ENCODE measurements around the gene ERF. TPM values are rescaled to one million over a fixed set of nuclear protein-coding genes. Genes with fewer than 3 reads are reported as not detected.

The ERF gene
- total RNA-seq, 1 experiment from 2014 or later, result 73.0 TPM

- DNase-seq, result peak; percentile 93
- Histone ChIP-seq H3K27me3 (ENCODE audit: control insufficient read depth, insufficient read depth, low read length) (no peaks in the 10 kb centered on the region), H3K36me3 (replicated peaks; ENCODE audit: control insufficient read depth, insufficient read depth, low read length) (peaks cover 8% of the 10 kb centered on the region), H3K4me3 (ENCODE audit: insufficient read depth, low read depth, low read length) (peak overlapping the region; percentile 90)
Observed at GRCh38 chr19:42216653-42217519, 38.0 kb downstream of the ERF start.

DNA sequence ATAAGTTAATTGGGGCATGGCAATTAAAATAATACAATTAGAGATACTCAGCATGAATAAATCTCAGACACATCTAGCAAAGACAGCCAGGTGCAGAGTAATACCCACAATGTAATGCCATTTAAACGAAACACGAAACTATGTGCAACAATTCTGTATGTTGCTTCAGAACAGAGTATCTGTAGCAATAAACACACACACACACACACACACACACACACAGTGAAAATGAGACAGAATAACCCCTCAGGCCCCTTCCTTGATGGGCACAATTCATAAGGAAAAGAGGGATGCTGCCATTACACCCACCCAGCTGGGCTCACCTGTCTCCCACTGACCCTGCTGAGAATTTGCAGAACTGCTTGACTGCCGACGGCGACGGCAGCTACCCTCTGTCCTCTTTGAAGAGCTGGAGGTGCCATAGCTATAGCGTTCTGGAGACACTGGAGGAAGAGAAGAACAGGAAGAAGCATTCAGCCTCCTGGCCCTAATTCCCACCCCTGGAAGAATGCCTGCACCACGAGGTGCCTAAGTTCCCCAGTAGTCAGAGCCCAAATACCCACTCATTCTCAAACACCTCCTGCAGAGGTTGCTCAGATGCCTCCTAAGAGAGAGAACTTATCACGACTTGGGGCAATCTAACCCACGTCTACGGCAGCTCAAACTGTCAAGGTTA lies 40.0 kb downstream of the ERF start:
- DNase-seq, result no peak
- Histone ChIP-seq H3K27me3 (ENCODE audit: control insufficient read depth, insufficient read depth, low read length) (no peaks in the 10 kb centered on the region), H3K36me3 (replicated peaks; ENCODE audit: control insufficient read depth, insufficient read depth, low read length) (peaks cover 8% of the 10 kb centered on the region), H3K4me3 (ENCODE audit: insufficient read depth, low read depth, low read length) (no peak overlapping the region)

DNA sequence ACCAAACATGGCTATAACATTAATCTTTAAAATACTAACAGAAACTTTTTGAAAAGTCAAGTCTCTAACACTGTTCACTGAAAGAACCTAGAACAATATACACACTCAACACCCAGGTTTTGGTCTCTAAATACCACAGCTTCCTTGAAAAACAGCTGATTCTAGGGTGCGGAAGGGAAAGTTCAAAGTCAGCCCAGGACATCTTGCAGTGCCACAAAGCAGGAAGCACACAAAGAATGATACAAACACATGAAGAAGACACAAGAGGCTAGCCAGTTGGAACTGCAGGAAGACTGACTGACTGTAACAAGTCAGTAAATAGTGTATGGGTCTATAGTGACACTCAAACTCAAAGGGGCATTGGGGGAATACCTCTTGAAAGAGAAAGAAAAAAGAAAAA lies 42.0 kb downstream of the ERF start:
- no peak overlapping the region for H3K4me3 ChIP-seq (ENCODE audit: insufficient read depth, low read depth, low read length)
- DNase-seq, result no peak
- no peaks in the 10 kb centered on the region for H3K27me3 ChIP-seq (ENCODE audit: control insufficient read depth, insufficient read depth, low read length)
- H3K36me3 ChIP-seq (replicated peaks; ENCODE audit: control insufficient read depth, insufficient read depth, low read length), result peaks cover 22% of the 10 kb centered on the region

DNA sequence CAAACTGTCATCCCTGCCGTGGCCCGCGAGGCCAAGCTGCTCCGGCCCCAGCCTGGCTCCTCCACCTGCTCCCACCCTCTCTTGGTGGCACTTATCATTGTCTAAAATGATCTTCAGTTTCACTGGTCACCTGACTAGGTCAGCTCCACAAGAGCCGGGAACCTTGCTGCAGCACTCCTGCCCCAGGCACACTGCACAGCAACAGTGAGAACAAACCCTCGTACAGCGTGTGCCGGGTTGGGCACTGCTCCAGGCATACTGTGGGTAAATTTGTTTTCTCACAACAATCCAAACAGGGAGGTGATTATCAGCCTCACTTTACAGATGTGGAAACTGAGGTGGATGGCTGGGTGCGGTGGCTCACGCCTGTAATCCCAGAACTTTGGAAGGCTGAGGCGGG lies 46.3 kb downstream of the ERF start:
- H3K27me3 ChIP-seq (ENCODE audit: control insufficient read depth, insufficient read depth, low read length), result no peaks in the 10 kb centered on the region
- peaks cover 27% of the 10 kb centered on the region for H3K36me3 ChIP-seq (replicated peaks; ENCODE audit: control insufficient read depth, insufficient read depth, low read length)
- no peak for DNase-seq
- no peak overlapping the region for H3K4me3 ChIP-seq (ENCODE audit: insufficient read depth, low read depth, low read length)

DNA sequence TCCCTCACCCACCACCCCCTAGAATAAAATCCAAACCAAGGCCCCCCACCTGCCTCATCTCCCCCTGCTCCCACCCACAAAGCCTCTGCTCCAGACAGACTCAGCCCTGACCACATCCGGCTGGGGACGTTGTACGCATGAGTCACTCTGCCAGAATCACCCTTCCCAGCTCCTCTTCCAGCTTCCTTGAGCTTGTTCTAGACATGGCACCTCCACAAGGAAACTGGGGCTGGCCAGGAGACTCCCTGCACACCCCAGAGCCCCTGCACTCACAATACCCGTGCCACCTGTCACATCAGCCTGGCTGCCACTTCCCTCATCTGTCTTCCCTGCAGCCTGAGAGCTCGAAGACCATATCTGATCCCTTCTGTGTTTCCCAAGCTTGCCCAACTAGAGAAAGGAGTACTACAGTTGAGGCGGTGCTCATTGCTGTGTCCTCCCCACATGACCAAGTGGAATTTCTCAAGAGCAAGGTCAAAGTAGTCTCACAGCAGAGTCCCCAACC lies 47.1 kb downstream of the ERF start:
- peaks cover 29% of the 10 kb centered on the region for H3K36me3 ChIP-seq (replicated peaks; ENCODE audit: control insufficient read depth, insufficient read depth, low read length)
- DNase-seq, result peak; percentile 27
- no peak overlapping the region for H3K4me3 ChIP-seq (ENCODE audit: insufficient read depth, low read depth, low read length)
- H3K27me3 ChIP-seq (ENCODE audit: control insufficient read depth, insufficient read depth, low read length), result no peaks in the 10 kb centered on the region

DNA sequence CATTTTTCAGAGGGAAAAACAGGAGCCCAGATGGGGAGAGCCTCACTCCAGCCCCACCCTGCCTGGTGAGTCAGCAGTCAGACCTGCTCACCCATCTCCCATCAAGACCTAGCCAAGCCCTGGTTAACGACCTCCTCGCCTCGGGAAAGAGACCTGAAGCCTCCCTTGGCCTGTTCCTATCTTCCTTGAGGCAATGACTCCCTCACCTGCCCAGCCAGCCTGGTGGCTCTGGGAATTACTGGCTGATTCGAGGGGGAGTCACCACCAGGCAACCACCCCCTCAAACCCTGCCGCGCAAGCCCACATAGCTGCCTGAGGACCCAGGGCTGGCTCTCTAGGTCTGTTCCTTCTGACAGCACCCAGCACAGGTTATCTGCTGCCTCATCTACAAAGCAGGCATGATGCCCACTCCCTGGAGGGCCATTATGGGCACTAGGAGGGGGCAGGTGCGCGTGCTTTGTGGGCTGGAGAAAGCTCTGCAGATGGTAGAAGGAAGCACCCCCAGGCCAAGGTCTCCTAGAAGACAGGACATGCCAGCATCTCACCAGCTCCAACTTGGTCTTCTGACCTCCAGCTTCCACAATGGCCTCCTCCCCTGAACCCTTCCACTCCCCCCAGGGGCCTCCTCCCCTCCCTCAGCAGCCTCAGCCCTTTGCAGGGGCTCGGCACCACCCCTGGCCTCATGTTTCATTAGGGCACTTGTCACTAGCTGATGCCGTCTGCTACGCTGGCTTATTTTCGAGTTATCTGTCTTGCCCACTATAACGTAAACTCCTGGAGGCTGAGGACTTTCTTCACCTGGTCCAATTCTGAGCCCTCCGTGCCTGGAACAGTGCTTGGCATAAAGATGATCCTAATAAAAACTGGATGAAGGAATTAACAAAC lies 47.8 kb downstream of the ERF start:
- Histone ChIP-seq H3K4me3 (ENCODE audit: insufficient read depth, low read depth, low read length) (no peak overlapping the region), H3K36me3 (replicated peaks; ENCODE audit: control insufficient read depth, insufficient read depth, low read length) (peaks cover 35% of the 10 kb centered on the region), H3K27me3 (ENCODE audit: control insufficient read depth, insufficient read depth, low read length) (no peaks in the 10 kb centered on the region)
- DNase-seq, result peak; percentile 34

DNA sequence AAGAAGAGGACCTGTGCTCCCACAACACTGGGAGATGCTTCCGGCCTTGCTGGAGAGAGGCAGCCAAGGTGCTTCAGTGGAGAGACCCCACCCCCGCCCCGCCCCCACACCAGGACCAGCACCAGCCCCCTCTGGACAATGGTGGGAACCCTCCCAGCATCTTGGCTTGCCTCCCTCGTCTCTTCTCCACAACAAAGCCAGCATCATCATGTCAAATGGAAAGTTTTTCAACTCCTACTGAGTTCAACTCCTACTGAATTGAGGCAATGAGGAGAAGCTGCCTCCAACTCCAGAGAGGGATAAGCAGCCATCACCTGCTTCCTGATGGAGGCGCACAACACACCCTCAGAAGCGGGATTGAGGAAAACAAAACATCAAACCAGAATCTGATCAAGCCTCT lies 50.3 kb downstream of the ERF start:
- H3K4me3 ChIP-seq (ENCODE audit: insufficient read depth, low read depth, low read length), result no peak overlapping the region
- H3K27me3 ChIP-seq (ENCODE audit: control insufficient read depth, insufficient read depth, low read length), result no peaks in the 10 kb centered on the region
- peaks cover 41% of the 10 kb centered on the region for H3K36me3 ChIP-seq (replicated peaks; ENCODE audit: control insufficient read depth, insufficient read depth, low read length)
- DNase-seq, result peak; percentile 87

DNA sequence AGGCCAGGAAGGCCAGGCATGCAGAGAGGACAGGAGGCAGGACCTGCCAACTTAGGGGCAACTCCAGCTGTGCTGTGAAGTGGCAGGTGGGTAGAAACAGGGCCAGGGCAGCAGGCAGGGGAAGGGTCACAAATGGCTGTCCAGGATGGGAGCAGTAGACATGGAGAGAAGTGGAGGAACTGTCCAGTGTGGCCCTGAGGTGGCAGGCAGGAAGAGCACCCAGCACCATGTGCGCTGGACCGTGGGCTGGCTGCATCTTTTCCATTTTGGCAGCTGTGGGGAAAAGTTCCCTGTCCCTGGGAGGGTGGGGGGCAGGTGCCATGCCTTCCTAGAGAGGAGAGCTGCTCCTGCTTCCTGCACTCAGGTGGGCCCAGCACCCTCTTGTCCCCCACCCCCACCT lies 51.2 kb downstream of the ERF start:
- Histone ChIP-seq H3K36me3 (replicated peaks; ENCODE audit: control insufficient read depth, insufficient read depth, low read length) (peaks cover 40% of the 10 kb centered on the region), H3K27me3 (ENCODE audit: control insufficient read depth, insufficient read depth, low read length) (no peaks in the 10 kb centered on the region), H3K4me3 (ENCODE audit: insufficient read depth, low read depth, low read length) (no peak overlapping the region)
- DNase-seq, result no peak

- Histone ChIP-seq H3K27me3 (ENCODE audit: control insufficient read depth, insufficient read depth, low read length) (no peaks in the 10 kb centered on the region), H3K4me3 (ENCODE audit: insufficient read depth, low read depth, low read length) (no peak overlapping the region), H3K36me3 (replicated peaks; ENCODE audit: control insufficient read depth, insufficient read depth, low read length) (peaks cover 34% of the 10 kb centered on the region)
- DNase-seq, result no peak
Observed at GRCh38 chr19:42202290-42202880, 52.5 kb downstream of the ERF start.

DNA sequence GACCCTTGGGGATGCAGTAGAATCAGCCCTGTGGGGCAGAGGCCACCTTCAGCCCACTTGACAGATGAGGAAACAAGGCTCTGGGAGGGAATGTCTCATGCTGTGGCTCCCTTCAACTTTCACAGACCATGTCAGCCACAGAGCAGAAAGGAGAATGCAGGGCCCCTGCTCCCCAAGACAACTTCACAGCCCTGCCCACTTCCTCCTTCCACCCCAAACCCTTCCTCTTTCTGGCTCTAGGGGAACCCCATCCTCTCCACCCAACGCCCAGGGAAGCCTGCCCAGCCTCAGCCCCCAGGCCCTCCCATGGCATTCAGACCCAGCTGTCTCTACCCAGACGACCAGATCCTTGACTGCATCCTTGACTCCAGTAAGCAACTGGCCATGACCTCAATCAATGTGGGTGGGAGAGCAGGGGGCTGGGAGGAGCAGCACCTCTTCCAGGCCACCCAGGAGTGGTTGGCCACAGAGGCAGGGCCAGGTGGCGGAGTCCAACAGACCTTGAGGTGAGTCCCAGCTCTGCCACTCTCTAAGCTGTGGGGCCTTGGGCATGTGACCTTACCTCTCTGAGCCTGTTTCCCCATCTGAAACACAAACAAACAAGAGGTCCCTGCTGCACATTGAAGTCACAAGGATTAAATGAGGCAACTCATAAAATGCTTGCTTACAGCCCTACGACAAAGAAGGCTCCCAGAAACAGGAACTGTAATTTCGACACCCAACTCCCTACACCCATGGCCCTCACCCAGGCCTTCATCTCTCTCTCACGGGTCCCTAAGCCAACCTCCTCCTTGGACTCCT lies 53.2 kb downstream of the ERF start:
- Histone ChIP-seq H3K4me3 (ENCODE audit: insufficient read depth, low read depth, low read length) (no peak overlapping the region), H3K36me3 (replicated peaks; ENCODE audit: control insufficient read depth, insufficient read depth, low read length) (peaks cover 31% of the 10 kb centered on the region), H3K27me3 (ENCODE audit: control insufficient read depth, insufficient read depth, low read length) (no peaks in the 10 kb centered on the region)
- no peak for DNase-seq

GRCh38 chr19:42200116-42200715 lies 54.7 kb downstream of the ERF start:
- Histone ChIP-seq H3K27me3 (ENCODE audit: control insufficient read depth, insufficient read depth, low read length) (no peaks in the 10 kb centered on the region), H3K36me3 (replicated peaks; ENCODE audit: control insufficient read depth, insufficient read depth, low read length) (peaks cover 29% of the 10 kb centered on the region), H3K4me3 (ENCODE audit: insufficient read depth, low read depth, low read length) (no peak overlapping the region)
- DNase-seq, result peak; percentile 43

GRCh38 chr19:42199440-42200115 lies 55.4 kb downstream of the ERF start:
- DNase-seq, result peak; percentile 82
- H3K36me3 ChIP-seq (replicated peaks; ENCODE audit: control insufficient read depth, insufficient read depth, low read length), result peaks cover 29% of the 10 kb centered on the region
- H3K4me3 ChIP-seq (ENCODE audit: insufficient read depth, low read depth, low read length), result no peak overlapping the region
- H3K27me3 ChIP-seq (ENCODE audit: control insufficient read depth, insufficient read depth, low read length), result no peaks in the 10 kb centered on the region
